Chondrocyte (in vitro differentiated cells): ENCODE results near the gene GABRA1. TPM values are rescaled to one million over a fixed set of nuclear protein-coding genes. Genes with fewer than 3 reads are reported as not detected.

ENCODE experiments used
- DNase-seq: peaks from one replicate; pipeline ENCODE4 v3.0.0; 2021; ENCODE audit warnings: mixed read lengths, low spot score
- H3K27ac Mint-ChIP-seq: one replicate; pipeline ENCODE4 v1.8.0; 2021; ENCODE audit warnings: mild to moderate bottlenecking, moderate library complexity, mixed read lengths; ENCODE audit not compliant: unreplicated experiment
- H3K27me3 Mint-ChIP-seq: 2 replicates; pipeline ENCODE4 v1.8.0; 2021; ENCODE audit warnings: low read depth, mixed read lengths
- H3K36me3 Mint-ChIP-seq: 2 replicates; pipeline ENCODE4 v1.8.0; 2021; ENCODE audit warnings: low read depth, mixed read lengths
- H3K4me1 Mint-ChIP-seq: 2 replicates; pipeline ENCODE4 v1.8.0; 2021; ENCODE audit warnings: low read depth, mild to moderate bottlenecking, mixed read lengths
- H3K4me3 Mint-ChIP-seq: one replicate; pipeline ENCODE4 v1.8.0; 2021; ENCODE audit warnings: mild to moderate bottlenecking, moderate library complexity, mixed read lengths; ENCODE audit not compliant: unreplicated experiment
- H3K9me3 Mint-ChIP-seq: 2 replicates; pipeline ENCODE4 v1.8.0; 2021; ENCODE audit warnings: low read depth, mixed read lengths
- CTCF ChIP-seq: fragments of 200-600 bp; sonication (generic); IDR thresholded peaks from 2 replicates; pipeline ENCODE4 v1.5.0; 2021; ENCODE audit warnings: antibody characterized with exemption, mild to moderate bottlenecking, moderate library complexity
- total RNA-seq: library from RNA; stranded (reverse); gene quantifications from 3 replicates; pipeline ENCODE4 v1.2.1, GENCODE V29; 2021

GABRA1 gene
- total RNA-seq, 1 donor from 2014 or later: not detected

DNA sequence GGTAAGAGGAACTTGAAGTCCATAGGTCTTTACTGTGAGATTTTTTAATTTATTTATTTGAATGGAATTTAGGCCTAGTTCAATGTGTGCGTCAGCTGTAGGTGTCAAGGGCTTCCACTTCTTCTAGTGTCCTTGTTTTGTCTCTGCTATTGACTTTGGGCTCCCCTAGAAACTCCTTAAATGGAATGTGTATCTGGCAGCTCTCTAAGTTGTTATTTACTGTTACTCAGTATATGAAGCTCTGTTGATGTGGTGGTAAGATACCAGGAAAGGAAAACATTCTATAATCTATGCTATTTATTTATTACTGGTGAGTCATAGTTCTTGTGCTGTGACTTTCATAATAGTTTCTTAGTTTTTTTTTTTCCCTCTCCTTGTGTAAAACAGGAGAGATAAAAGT lies 97.1 kb downstream of the GABRA1 start:
- H3K4me1 Mint-ChIP-seq: no peaks in the 10 kb centered on the region
- H3K9me3 Mint-ChIP-seq: no peaks in the 10 kb centered on the region
- TF ChIP-seq CTCF: no peak
- H3K4me3 Mint-ChIP-seq: no peak overlapping the region
- H3K36me3 Mint-ChIP-seq: no peaks in the 10 kb centered on the region
- H3K27ac Mint-ChIP-seq: no peak overlapping the region
- no peak for DNase-seq
- H3K27me3 Mint-ChIP-seq: peaks cover 2% of the 10 kb centered on the region

DNA sequence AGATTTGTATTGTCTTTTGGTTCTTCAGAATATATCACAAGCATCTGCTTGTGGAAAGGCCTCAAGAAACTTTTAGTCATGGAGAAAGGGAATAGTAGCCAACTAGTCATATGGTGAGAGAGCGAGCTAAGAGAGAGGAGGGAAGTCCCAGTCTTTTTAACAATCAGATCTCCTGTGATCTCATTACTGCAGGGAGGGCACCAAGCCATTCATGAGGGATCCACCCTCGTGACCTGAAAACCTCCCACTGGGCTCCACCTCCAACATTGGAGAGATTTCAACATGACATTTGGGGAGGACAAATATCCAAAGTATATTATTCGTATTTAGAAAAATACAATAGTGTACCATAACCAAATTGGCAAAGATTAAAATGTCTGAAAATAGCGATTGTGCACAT lies 99.0 kb downstream of the GABRA1 start:
- H3K4me3 Mint-ChIP-seq: no peak overlapping the region
- no peak for TF ChIP-seq CTCF
- H3K27me3 Mint-ChIP-seq: peaks cover 3% of the 10 kb centered on the region
- no peaks in the 10 kb centered on the region for H3K4me1 Mint-ChIP-seq
- no peaks in the 10 kb centered on the region for H3K9me3 Mint-ChIP-seq
- DNase-seq: no peak
- no peak overlapping the region for H3K27ac Mint-ChIP-seq
- no peaks in the 10 kb centered on the region for H3K36me3 Mint-ChIP-seq

Other genes starting within 250 kb of the GABRA1 start
- gene GABRA6, start 162.4 kb upstream of the GABRA1 start, total RNA-seq: not detected in 3 replicates
- gene GABRG2, start 219.7 kb downstream of the GABRA1 start, total RNA-seq: not detected in 3 replicates